ENCODE measurements around the gene SYNGR3. TPM values are rescaled to one million over a fixed set of nuclear protein-coding genes. Genes with fewer than 3 reads are reported as not detected.

Gene SYNGR3
- total and polyA plus RNA-seq, 2 of the 13 experiments (the other 11 are each of a cell fraction or from before 2014, with no cell fraction given) = 0.97 to 5.7 TPM

- ATAC-seq (peak; percentile 89), FAIRE-seq (peak; percentile 62), DNase-seq (ENCODE audit: low spot score) (peak; percentile 73)
- intact Hi-C loops (cut with micrococcal nuclease; ENCODE audit: unreplicated experiment) = no loop called here
- WGBS (ENCODE audit: low lambda C conversion rate) = under 1% methylated on average over 12 of the region's 52 CpGs
- H2AFZ ChIP-seq (ENCODE audit: low read length) = no peak within 1 kb of the TSS
- ChIA-PET POLR2A (no interaction called here), CTCF (ENCODE audit: low intra/inter-chr PET ratio, low total read pairs) (no interaction called here)
- H3K79me2 ChIP-seq (ENCODE audit: insufficient read depth, low read length) = peaks cover 48% of the 10 kb centered on the region
- peak within 1 kb of the TSS; percentile 99 for H3K4me2 ChIP-seq (ENCODE audit: low read depth, low read length)
- peaks cover 13% of the 10 kb centered on the region; the same call in 1 of the 2 replicates for H4K20me1 ChIP-seq (ENCODE audit: insufficient read depth, low read length)
- peak within 1 kb of the TSS; percentile 79 for H3K27ac ChIP-seq (ENCODE audit: extremely low read length, insufficient read depth, low read length)
- in situ Hi-C loops (cut with HindIII; ENCODE audit: extremely low pct_ligation_motif_present, low pct_unique_long_range_greater_than_20kb) = no loop called here
- no peaks in the 10 kb centered on the region for H3K9me3 ChIP-seq (ENCODE audit: low read length)
- H3K27me3 ChIP-seq (ENCODE audit: control insufficient read depth in 1 of 2, insufficient read depth in 2 of 2, low read length in 2 of 2) = no peaks in the 10 kb centered on the region
- H3K9ac ChIP-seq (ENCODE audit: insufficient read depth, low read depth, low read length) = peak within 1 kb of the TSS; percentile 93
- no peaks in the 10 kb centered on the region; a peak in 1 of 5 replicates for H3K36me3 ChIP-seq (replicated peaks in 1 of 2; ENCODE audit: control insufficient read depth in 1 of 2, insufficient read depth in 2 of 2, low read length in 2 of 2)
- BruUV-seq (replicated peaks) = TSS peak; percentile 98
- peaks cover 68% of the 10 kb centered on the region for H3K4me1 ChIP-seq (ENCODE audit: insufficient read depth, low read length)
- peak within 1 kb of the TSS; percentile 76 to 82 (median 81) for H3K4me3 ChIP-seq (replicated peaks in 1 of 3; ENCODE audit: insufficient read depth in 1 of 3, low read depth in 2 of 3, low read length in 3 of 3)
- TF ChIP-seq GATA4 (IDR thresholded peaks at IDR 0.05; ENCODE audit: borderline replicate concordance, low read depth) = no peak
- no peak for TF ChIP-seq ZNF136 (CRISPR knock-in tag; IDR thresholded peaks at IDR 0.05; ENCODE audit: low read depth)
- no peak for TF ChIP-seq ZNF749 (CRISPR knock-in tag; IDR thresholded peaks at IDR 0.05; ENCODE audit: borderline replicate concordance)
- TF ChIP-seq, protein P1, sequence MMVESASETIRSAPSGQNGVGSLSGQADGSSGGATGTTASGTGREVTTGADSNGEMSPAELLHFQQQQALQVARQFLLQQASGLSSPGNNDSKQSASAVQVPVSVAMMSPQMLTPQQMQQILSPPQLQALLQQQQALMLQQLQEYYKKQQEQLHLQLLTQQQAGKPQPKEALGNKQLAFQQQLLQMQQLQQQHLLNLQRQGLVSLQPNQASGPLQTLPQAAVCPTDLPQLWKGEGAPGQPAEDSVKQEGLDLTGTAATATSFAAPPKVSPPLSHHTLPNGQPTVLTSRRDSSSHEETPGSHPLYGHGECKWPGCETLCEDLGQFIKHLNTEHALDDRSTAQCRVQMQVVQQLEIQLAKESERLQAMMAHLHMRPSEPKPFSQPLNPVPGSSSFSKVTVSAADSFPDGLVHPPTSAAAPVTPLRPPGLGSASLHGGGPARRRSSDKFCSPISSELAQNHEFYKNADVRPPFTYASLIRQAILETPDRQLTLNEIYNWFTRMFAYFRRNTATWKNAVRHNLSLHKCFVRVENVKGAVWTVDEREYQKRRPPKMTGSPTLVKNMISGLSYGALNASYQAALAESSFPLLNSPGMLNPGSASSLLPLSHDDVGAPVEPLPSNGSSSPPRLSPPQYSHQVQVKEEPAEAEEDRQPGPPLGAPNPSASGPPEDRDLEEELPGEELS (CRISPR knock-in tag; IDR thresholded peaks at IDR 0.05) = no peak
- no peak for TF ChIP-seq AGO1 (IDR thresholded peaks at IDR 0.05; ENCODE audit: low read depth, low read length, poor library complexity, severe bottlenecking)
- TF ChIP-seq MXD1 (CRISPR knock-in tag; IDR thresholded peaks at IDR 0.05) = peak; percentile 90
- no peak for TF ChIP-seq ARHGAP35 (CRISPR knock-in tag; IDR thresholded peaks at IDR 0.05; ENCODE audit: borderline replicate concordance)
- TF ChIP-seq ZNF260 (CRISPR knock-in tag; IDR thresholded peaks at IDR 0.05; ENCODE audit: borderline replicate concordance, low read depth) = no peak
- no peak for TF ChIP-seq KDM6A (CRISPR knock-in tag; IDR thresholded peaks at IDR 0.05; ENCODE audit: low read depth)
- no peak for TF ChIP-seq ZNF546 (CRISPR knock-in tag; conservative IDR thresholded peaks at IDR 0.05)
- no peak for TF ChIP-seq ZNF17 (CRISPR knock-in tag; IDR thresholded peaks at IDR 0.05)
- TF ChIP-seq ETS1 (CRISPR knock-in tag; IDR thresholded peaks at IDR 0.05) = no peak
- TF ChIP-seq SRF (IDR thresholded peaks at IDR 0.05; ENCODE audit: low read depth, low read length) = 0 out of 2 replicates have a peak, but pooled peaks have one; percentile 24
- TF ChIP-seq ZFP82 (CRISPR knock-in tag; IDR thresholded peaks at IDR 0.05; ENCODE audit: borderline replicate concordance) = no peak
- TF ChIP-seq ZBTB49 (CRISPR knock-in tag; IDR thresholded peaks at IDR 0.05; ENCODE audit: borderline replicate concordance) = peak; percentile 75; the same call in 1 of the 2 replicates
- TF ChIP-seq ZNF773 (CRISPR knock-in tag; IDR thresholded peaks at IDR 0.05; ENCODE audit: borderline replicate concordance) = no peak
- TF ChIP-seq SMAD9 (CRISPR knock-in tag; IDR thresholded peaks at IDR 0.05) = no peak
- TF ChIP-seq RFXANK (CRISPR knock-in tag; IDR thresholded peaks at IDR 0.05) = no peak
Observed at GRCh38 chr16:2009791-2010510, 20.2 kb downstream of the SYNGR3 start, which contains the start of gene ZNF598. ZNF598 (minus strand) TSS chr16:2009821.

Measured in HepG2 (cell line).